GM18951 (cell line): ENCODE results near the gene BCAP31.
"Not testable (repeated sequence)": the region's sequence is repeated elsewhere in the genome, so short reads cannot be mapped to it uniquely, and the experiment has no call there.

Experiments used
- POLR2A ChIP-seq: IDR thresholded peaks from 4 replicates; pipeline ENCODE4 v1.6.1; 2011; ENCODE audit warnings: mild to moderate bottlenecking; ENCODE audit not compliant: insufficient read length, insufficient read depth; ENCODE audit errors: extremely low read depth
- in situ Hi-C: fragments of 300-500 bp; cut with MboI; formaldehyde crosslinking; loops from one replicate; pipeline ENCODE4 v1.12.0; 2022; ENCODE audit warnings: low sequenced_read_pairs, mixed read lengths, inconsistent platforms; ENCODE audit not compliant: unreplicated experiment

BCAP31 gene

GRCh38 chrX:153735274-153735673, 11.1 kb upstream of the BCAP31 start:
- in situ Hi-C loops = no loop called here
- TF ChIP-seq POLR2A = no peak

DNA sequence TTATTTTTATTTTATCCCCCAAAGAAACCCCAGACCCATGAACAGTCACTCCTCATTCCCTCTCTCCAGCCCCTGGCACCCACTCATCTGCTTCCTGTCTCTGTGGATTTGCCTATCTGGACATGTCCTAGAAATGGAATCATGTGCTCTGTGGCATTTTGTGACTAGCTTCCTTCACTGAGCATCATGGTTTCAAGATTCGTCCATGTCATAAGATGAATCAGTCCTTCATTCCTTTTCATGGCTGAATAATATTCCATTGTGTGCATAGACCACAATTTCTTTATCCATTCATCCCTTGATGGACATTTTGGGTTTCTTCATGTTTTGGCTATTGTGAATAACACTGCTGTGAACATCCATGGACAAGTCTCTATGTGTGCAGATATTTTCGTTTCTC, 10.7 kb upstream of the BCAP31 start:
- in situ Hi-C loops = no loop called here
- no peak for TF ChIP-seq POLR2A

DNA sequence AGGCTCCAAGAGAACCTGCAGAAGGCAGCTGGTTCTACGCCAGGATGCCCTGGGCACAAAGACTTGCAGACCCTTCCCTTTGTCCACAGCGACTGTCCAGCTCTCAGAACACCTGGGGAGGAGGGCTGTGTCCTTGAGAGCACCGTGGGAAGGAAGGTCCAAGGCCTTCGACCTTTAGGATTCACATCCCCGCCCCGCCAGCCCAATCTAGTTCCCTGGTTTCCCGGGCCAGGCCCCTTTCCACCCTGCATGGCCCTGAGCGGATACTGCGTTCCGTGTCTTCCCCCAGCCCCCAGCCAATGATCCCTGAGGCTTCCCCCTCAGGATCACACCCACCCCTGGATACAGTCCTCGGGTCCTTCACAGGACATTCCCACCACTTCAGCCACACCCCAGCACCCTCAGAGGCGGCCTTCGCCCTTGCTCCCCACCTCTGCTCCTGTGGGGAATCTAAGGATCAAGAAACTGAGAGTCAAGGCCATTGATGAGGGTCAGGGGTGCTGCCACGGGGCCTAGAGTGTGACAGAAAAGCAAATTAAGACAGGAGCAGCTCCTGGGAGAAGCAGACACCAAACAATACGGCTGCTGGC, 9.6 kb upstream of the BCAP31 start:
- TF ChIP-seq POLR2A = no peak
- in situ Hi-C loops = no loop called here

DNA sequence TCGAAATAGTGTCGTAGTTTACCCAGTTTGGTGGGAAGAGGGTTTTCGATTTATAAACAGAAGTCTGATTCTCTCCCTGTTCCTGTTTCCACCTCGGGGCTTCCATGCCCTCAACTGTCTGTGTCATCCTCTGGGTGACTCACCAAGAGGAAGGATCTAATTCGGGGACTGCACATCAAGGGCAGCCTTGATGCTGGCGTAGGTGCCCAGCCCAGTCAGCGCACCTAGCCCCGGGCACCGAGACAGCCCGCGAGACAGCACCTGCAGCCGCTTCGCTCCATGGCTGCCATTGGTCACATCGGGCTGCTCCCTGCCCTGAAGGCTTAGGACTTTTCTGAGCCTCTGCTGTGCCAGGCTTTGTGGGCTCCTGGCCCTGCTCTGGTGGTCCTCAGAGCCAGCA, 8.2 kb upstream of the BCAP31 start:
- TF ChIP-seq POLR2A = no peak
- in situ Hi-C loops = no loop called here

GRCh38 chrX:153731845-153732215, 7.6 kb upstream of the BCAP31 start:
- in situ Hi-C loops = no loop called here
- TF ChIP-seq POLR2A = no peak

- TF ChIP-seq POLR2A = no peak
- in situ Hi-C loops = no loop called here
Observed at GRCh38 chrX:153731117-153731844, 7.1 kb upstream of the BCAP31 start.

- in situ Hi-C loops = not testable (repeated sequence)
Observed at GRCh38 chrX:153730115-153730514, 5.9 kb upstream of the BCAP31 start.

DNA sequence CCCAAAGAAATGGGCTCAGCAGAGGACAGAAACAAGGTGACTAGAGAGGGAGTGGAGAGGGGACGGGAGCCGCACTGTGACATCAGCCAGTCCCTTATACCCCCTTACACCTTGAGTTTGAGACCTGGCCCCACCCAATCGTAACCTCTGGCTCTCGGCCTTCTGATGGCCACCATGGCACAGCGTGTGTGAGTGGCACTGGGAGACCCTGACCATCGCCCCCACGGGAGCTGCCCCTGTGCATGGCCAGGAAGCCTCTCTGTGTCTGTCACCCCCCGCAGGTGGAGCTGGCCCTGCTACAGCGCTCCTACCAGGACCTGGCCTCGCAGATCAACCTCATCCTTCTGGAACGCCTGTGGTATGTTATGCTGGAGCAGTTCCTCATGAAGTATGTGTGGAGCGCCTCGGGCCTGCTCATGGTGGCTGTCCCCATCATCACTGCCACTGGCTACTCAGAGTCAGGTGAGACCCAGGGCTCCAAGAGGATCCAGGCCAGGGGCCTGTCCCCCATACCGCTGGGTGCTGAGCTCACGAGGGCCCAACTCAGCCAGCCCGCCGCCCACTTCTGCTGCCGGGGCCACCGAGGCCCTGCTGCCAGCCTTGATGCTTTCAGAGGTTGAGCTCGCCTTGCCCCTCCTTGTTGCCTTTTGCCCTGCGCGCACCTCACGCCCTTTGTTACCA, 4.9 kb upstream of the BCAP31 start:
- TF ChIP-seq POLR2A = no peak
- in situ Hi-C loops = no loop called here

DNA sequence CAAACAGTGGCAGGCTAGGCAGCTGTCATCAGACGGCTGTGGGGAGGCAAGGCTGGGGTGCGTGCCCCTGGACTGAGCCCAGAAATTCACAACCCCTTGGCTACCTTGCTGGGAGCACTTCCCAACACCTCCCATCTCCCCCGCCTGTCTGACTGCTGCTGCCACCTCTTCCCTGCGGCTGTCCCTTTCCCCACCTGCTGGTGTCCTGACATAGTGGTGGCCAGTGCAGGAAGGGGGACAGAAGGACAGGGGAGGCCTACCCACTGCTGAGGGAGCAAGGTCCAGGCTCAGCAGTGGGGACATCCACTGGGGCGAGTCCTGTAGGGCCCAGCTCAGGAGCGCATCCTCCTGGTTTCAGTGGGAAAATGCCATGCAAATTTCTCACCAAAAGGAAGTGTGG, 3.9 kb upstream of the BCAP31 start:
- in situ Hi-C loops = no loop called here
- no peak for TF ChIP-seq POLR2A

DNA sequence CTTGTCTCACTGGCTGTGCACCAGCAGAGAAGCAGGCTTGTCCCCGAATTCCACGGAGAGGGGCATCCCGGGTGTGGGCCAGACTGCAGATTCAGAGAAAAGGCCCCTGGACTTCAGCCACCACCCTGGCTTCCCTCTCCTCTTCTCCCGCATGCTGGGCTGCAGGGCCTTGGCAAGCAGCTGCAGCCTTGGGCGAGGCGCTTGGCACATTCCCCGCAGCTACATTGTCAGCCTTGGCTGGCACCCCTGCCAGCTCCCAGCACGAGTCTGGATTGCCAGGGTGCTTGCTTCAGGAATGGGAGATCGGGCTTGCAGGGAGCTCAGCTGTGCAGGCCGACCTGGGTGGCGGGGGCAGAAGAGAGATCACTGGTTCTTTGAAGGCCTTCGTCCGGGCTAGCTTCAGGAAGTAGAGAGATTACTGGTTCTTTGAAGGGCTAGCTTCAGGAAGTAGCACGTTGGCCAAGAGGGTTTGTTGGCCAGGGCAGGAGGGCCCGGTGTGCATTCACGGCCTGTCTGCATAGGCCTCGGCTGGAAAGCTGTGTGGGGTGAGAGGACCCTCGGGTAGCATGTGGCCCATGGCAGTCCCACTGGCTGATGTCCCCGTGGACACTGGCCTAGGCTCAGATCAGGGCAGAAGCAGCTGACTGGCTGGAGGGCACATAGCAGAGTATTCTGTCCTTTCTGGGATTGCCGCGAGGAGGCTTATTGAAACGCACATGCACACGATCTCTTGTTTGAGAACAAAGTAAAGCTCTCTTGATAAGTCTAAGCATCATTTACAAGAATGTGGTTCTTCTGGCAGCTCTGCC, 3.1 kb upstream of the BCAP31 start:
- in situ Hi-C loops = no loop called here
- no peak for TF ChIP-seq POLR2A

- TF ChIP-seq POLR2A = no peak
- in situ Hi-C loops = no loop called here
Observed at GRCh38 chrX:153726286-153727122, 2.3 kb upstream of the BCAP31 start.

- in situ Hi-C loops = no loop called here
- TF ChIP-seq POLR2A = no peak
Observed at GRCh38 chrX:153725832-153726285, 1.7 kb upstream of the BCAP31 start.
